ENCODE measurements around the gene RPL39. TPM values are rescaled to one million over a fixed set of nuclear protein-coding genes. Genes with fewer than 3 reads are reported as not detected.
A peak's percentile ranks its signal among the peaks of the same experiment; 100 is the strongest.
"Not testable (repeated sequence)": the region's sequence is repeated elsewhere in the genome, so short reads cannot be mapped to it uniquely, and the experiment has no call there.

RPL39 gene
- total and polyA plus RNA-seq, 10 of the 15 experiments (the other 5 are each of a cell fraction or from before 2014, with no cell fraction given): 1,792 to 6,541 (median 3,667) TPM

GRCh38 chrX:119826399-119826959 lies 35.0 kb upstream of the RPL39 start (continued):
- no peak for TF ChIP-seq SIN3A (IDR thresholded peaks at IDR 0.05; ENCODE audit: low read depth, low read length)
- TF ChIP-seq CREB1 (IDR thresholded peaks at IDR 0.05; ENCODE audit: low read depth): 0 out of 2 replicates have a peak, but pooled peaks have one; percentile 27
- TF ChIP-seq RELA (IDR thresholded peaks at IDR 0.05; ENCODE audit: borderline replicate concordance, partially characterized antibody): no peak
- TF ChIP-seq ZBTB40 (IDR thresholded peaks at IDR 0.05; ENCODE audit: borderline replicate concordance): no peak
- TF ChIP-seq RCOR1 (conservative IDR thresholded peaks at IDR 0.05; ENCODE audit: low read depth, low read length): no peak
- no peak for TF ChIP-seq IRF3 (IDR thresholded peaks at IDR 0.05)
- no peak for TF ChIP-seq ZNF24 (IDR thresholded peaks at IDR 0.05)
- TF ChIP-seq ZNF687 (IDR thresholded peaks at IDR 0.05): no peak
- TF ChIP-seq NFIC (IDR thresholded peaks at IDR 0.05; ENCODE audit: low read depth, low read length): no peak
- peak; percentile 49; the same call in 1 of the 2 replicates for TF ChIP-seq CREM (IDR thresholded peaks at IDR 0.05; ENCODE audit: low read depth)
- no peak for TF ChIP-seq RBBP5 (conservative IDR thresholded peaks at IDR 0.05)
- TF ChIP-seq JUNB (IDR thresholded peaks at IDR 0.05): peak; percentile 75

GRCh38 chrX:119824221-119824620 lies 32.8 kb upstream of the RPL39 start:
- H3K9ac ChIP-seq (ENCODE audit: control insufficient read depth, insufficient read depth, low read length); H3K36me3 ChIP-seq (ENCODE audit: control insufficient read depth in 2 of 2, insufficient read depth in 2 of 2, low read length in 1 of 2); H2AFZ ChIP-seq (ENCODE audit: control insufficient read depth, low read depth, low read length); H3K4me3 ChIP-seq; H3K27me3 ChIP-seq (replicated peaks in 1 of 2; ENCODE audit: control insufficient read depth in 2 of 2, insufficient read depth in 2 of 2, low read length in 1 of 2); intact Hi-C loops (cut with micrococcal nuclease; ENCODE audit: unreplicated experiment); FAIRE-seq; H3K9me3 ChIP-seq (replicated peaks; ENCODE audit: control insufficient read depth, insufficient read depth, low read length); CTCF ChIA-PET; H3K4me2 ChIP-seq (ENCODE audit: control insufficient read depth, insufficient read depth); ATAC-seq; H3K4me1 ChIP-seq (ENCODE audit: control insufficient read depth, insufficient read depth, low read length); in situ Hi-C loops (cut with MboI); POLR2A ChIA-PET; RAD21 ChIA-PET (ENCODE audit: unreplicated experiment); BruUV-seq (replicated peaks); H3K27ac ChIP-seq (ENCODE audit: control insufficient read depth, insufficient read depth); H4K20me1 ChIP-seq (ENCODE audit: control insufficient read depth, insufficient read depth); H3K79me2 ChIP-seq (ENCODE audit: control insufficient read depth, insufficient read depth, low read length); DNase-seq (ENCODE audit: low read depth, low spot score): not testable (repeated sequence)
- SMC1A ChIA-PET (ENCODE audit: uncharacterized antibody, unreplicated experiment): interaction anchor here (0.9 kb wide), 1 partner anchor 39 kb away, joined by 3 read pairs; no protein-coding TSS in a partner anchor
- 20% methylated on average over 2 of the region's 5 CpGs for WGBS (ENCODE audit: insufficient coverage, insufficient replicate concordance, low lambda C conversion rate, missing lambda C conversion rate)
